Posterior vena cava (tissue), 2 donors: ENCODE measurements around the gene ABR. TPM values are rescaled to one million over a fixed set of nuclear protein-coding genes. Genes with fewer than 3 reads are reported as not detected.
A peak's percentile ranks its signal among the peaks of the same experiment; 100 is the strongest.
"Not testable (repeated sequence)": the region's sequence is repeated elsewhere in the genome, so short reads cannot be mapped to it uniquely, and the experiment has no call there.

Experiments used
- DNase-seq: peaks from one replicate; pipeline ENCODE4 v3.0.0-alpha.2; 2020; ENCODE audit warnings: low spot score
- intact Hi-C, 2 donors: fragments of 100-400 bp; cut with DNase I; formaldehyde crosslinking; loops; one replicate each; pipeline versions ENCODE4 v1.14.1 to v1.14.2; 2022 to 2023
- total RNA-seq, 2 donors: library from RNA; stranded (reverse); fragmentation: NEBNext Ultra II Directional; extraction: Animal tissue kit (Norgen Biotek cat#: 25700); gene quantifications; one replicate each; pipeline ENCODE4 v1.2.1, GENCODE V29; 2021
- donor health status: DM: yes; HTN: yes; CAD: no.
- donor health status: DM: yes; HTN: yes; CAD: no.

Gene ABR
- total RNA-seq, 2 donors from 2014 or later = 99.1 to 146 TPM

DNA sequence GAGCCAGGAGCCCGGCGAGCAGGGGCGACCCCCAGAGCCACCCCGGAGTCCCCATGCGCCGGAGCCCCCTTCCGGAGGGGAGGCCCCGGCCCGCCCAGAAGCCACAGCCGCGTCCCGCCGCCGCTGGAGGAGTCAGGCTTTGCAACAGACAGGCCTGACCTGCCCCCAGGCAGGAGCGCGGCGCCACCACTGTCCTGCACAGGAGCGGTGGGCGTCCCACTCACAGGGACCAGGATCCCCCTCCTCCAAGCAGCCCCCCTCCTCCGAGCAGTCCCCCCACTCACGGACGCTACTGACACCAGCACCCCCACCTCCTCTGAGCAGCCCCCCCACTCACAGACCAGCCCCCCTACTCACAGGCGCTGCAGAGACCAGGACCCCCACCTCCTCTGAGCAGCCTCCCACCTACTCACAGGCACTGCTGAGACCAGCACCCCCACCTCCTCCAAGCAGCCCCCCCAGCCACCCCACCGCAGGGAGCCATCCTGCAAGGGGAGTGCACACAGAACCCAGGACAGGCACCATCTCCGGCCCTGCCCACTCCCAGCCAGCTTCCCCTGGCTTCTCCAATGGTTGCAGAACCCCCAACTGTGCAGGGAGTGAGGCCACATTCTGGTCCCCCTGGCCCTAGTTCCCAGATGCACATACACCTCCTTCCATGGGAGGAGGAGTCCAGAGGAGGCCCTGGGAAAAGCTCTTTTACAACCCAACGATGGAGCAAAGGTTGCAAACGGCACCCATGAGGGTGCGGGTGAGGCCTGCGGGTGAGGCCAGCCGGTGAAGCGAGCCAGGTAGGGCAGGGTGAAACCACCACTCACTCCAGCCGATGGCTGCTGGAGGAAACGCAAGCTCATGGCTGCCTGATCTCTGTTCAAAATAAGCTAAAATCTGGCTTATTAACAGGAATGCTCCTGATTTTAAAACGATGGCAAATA lies 69.9 kb downstream of the ABR start:
- intact Hi-C loops = no loop called here
- no peak for DNase-seq

- DNase-seq = peak; percentile 88
- intact Hi-C loops = no loop called here
These were observed 70.8 kb downstream of the ABR start for GRCh38 chr17:1108765-1109605.

DNA sequence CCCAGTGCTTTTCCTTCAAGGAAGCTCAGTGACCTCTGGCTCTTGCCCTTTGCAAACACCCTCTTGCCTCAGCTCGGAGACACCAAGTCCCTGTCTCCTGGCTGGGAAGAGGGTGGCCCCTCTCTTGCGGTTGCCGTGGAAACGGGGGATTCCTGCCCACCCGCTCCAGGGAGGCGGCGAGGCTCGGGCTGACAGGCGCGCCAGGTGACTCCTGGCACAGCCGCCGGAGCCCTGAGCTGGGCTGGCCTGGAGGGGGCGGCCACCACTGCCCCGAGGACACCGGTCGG lies 71.4 kb downstream of the ABR start:
- intact Hi-C loops = no loop called here
- DNase-seq = no peak

DNA sequence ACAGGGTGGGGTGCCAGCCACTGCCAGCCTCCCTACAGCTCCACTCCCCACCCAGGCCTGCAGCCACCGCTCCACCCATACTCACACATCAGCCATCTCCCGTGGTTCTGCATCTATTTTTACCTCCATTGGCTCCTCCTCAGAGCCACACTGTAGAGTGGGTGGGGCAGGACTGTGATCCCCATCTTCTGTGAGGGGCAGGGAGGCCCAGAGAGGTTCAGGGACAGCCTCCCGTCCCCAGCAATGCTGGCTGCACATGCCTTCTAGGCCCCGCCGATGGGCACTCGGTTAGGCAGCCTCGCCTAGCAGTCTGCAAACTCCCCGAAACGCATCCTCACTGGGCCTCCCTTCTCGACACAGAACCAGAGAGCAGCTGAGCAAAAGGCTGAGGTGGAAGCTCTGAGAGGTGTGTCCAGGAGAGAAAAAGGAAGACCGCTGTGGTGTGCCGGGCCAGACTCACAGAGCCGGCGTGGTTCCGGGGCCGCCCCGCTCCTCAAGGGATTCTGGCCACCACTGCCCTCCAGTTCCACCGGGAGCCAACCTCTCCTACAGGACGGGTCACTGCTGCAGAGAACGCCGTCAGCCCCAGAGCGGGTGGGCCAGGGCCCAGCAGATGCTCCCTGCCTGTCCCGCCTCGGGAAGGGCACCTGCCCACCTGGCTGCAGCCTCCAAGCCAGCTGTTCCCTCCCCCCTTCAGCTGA lies 71.9 kb downstream of the ABR start:
- intact Hi-C loops = no loop called here
- DNase-seq = peak; percentile 80

GRCh38 chr17:1107083-1107776 lies 72.6 kb downstream of the ABR start:
- intact Hi-C loops = no loop called here
- DNase-seq = peak; percentile 76

DNA sequence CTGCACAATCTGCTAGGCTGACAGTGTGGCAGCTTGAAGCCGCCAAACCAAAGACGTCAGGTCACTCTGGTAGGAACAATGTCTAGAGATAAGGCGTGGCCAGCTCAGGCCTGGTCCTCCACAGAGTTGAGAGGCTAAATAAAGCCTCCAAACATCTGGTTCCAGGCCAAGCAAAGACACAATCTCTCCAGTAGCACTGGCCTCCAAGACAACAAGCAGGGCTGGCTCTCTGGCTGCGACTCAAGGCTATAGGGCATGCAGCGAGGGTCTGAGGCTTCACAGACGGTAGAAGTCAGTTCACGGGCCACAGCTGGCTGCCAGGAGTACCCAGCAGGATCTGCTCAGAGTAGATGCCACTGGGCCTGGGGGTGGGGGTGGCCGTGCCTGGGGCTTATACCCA lies 75.6 kb downstream of the ABR start:
- intact Hi-C loops = no loop called here
- DNase-seq = no peak

- no peak for DNase-seq
- intact Hi-C loops = no loop called here
These were observed 79.4 kb downstream of the ABR start for GRCh38 chr17:1100382-1100781.

- intact Hi-C loops = no loop called here
- DNase-seq = no peak
These were observed 80.5 kb downstream of the ABR start for GRCh38 chr17:1099242-1099641.

GRCh38 chr17:1097972-1098744 lies 81.6 kb downstream of the ABR start:
- intact Hi-C loops, DNase-seq: not testable (repeated sequence)

DNA sequence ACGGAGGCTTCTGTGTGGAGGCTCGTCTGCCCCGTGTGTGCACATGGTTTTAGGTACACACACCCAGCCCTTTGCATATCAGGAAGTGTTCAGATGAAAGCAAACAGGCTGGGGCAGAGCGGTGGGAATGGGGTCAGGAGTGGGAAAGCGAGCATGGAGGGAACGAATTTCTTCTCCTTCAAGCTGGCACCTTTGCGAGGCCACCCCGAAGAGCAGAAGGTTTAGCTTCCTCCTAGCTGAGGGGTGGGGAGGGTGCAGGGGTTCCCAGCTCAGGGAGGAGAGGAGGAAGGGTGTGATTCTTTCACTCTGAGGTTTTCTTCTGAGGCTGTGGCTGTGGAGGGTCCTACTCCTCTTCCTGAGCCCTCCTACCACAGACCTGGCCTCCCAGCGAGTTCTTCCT lies 83.6 kb downstream of the ABR start:
- no peak for DNase-seq
- intact Hi-C loops = no loop called here

GRCh38 chr17:1095853-1096173 lies 84.0 kb downstream of the ABR start:
- no peak for DNase-seq
- intact Hi-C loops = no loop called here

GRCh38 chr17:1095090-1095852 lies 84.5 kb downstream of the ABR start:
- peak; percentile 90 for DNase-seq
- intact Hi-C loops = no loop called here

DNA sequence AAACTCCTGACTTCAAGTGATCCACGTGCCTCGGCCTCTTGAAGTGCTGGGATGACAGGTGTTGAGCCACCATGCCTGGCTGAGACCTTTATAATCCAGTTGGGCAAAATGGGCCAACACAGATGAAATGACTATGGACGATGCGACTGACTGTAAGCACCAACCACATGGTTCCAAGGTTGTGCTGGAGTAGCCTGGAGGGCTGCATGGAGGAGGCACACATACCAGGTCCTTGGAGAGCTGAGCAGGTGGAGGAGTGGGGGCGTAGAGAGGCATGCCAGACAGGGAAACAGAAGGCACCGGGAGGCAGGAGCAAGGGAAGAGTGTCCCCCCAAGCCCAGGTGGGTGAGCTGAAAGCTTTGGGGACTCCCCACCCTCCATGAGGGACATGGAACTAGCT lies 85.2 kb downstream of the ABR start:
- DNase-seq = no peak
- intact Hi-C loops = no loop called here

- intact Hi-C loops = no loop called here
- no peak for DNase-seq
These were observed 87.9 kb downstream of the ABR start for GRCh38 chr17:1091900-1092299.

DNA sequence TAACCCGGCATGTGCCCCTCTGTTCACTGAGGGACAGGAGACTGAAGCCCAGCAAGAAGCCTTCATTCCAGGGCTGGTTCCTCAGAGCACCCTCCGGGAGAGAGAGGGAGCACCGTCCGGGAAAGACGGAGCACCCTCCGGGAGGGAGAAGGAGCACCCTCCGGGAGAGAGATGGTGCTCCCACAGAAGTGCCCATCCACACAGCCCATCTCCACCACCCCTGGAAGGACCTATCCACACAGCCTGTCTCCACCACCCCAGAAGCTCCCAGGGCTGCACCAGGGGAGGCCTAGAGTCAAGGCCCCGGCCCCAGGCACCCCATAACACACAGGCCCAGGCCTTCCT lies 88.6 kb downstream of the ABR start:
- DNase-seq = no peak
- intact Hi-C loops = no loop called here

GRCh38 chr17:1090465-1091189 lies 89.2 kb downstream of the ABR start:
- intact Hi-C loops = no loop called here
- DNase-seq = no peak

GRCh38 chr17:1089915-1090314 lies 89.9 kb downstream of the ABR start:
- DNase-seq = no peak
- intact Hi-C loops = no loop called here
